ENCODE results near the gene ADGRG6. TPM values are rescaled to one million over a fixed set of nuclear protein-coding genes. Genes with fewer than 3 reads are reported as not detected.
A peak's percentile ranks its signal among the peaks of the same experiment; 100 is the strongest.

ADGRG6 gene
- total RNA-seq, 1 experiment from 2014 or later, result 259 TPM

- BruUV-seq (replicated peaks), result no TSS peak
- Histone ChIP-seq H3K27ac (ENCODE audit: low read length) (peak overlapping the region; percentile 100), H3K4me1 (ENCODE audit: control insufficient read depth, insufficient read depth, low read length) (peaks cover 80% of the 10 kb centered on the region), H3K4me3 (ENCODE audit: low read depth in 2 of 2, low read length in 2 of 2) (no peak overlapping the region), H3K27me3 (ENCODE audit: control insufficient read depth, insufficient read depth, low read length) (no peaks in the 10 kb centered on the region), H3K36me3 (ENCODE audit: control insufficient read depth, insufficient read depth, low read length) (peaks cover 11% of the 10 kb centered on the region; the same call in 1 of the 2 replicates), H3K9me3 (ENCODE audit: control insufficient read depth, insufficient read depth, low read depth, low read length) (no peaks in the 10 kb centered on the region)
- ATAC-seq, result peak; percentile 51
- in situ Hi-C loops (cut with HindIII; ENCODE audit: low pct_unique_long_range_greater_than_20kb, low sequenced_read_pairs), result no loop called here
- POLR2A ChIA-PET, result interaction anchor here (0.5 kb wide), 1 partner anchor 18 kb away, joined by 3 read pairs; no protein-coding TSS in a partner anchor
- CTCF ChIA-PET, result no interaction called here
- TF ChIP-seq, protein P1, sequence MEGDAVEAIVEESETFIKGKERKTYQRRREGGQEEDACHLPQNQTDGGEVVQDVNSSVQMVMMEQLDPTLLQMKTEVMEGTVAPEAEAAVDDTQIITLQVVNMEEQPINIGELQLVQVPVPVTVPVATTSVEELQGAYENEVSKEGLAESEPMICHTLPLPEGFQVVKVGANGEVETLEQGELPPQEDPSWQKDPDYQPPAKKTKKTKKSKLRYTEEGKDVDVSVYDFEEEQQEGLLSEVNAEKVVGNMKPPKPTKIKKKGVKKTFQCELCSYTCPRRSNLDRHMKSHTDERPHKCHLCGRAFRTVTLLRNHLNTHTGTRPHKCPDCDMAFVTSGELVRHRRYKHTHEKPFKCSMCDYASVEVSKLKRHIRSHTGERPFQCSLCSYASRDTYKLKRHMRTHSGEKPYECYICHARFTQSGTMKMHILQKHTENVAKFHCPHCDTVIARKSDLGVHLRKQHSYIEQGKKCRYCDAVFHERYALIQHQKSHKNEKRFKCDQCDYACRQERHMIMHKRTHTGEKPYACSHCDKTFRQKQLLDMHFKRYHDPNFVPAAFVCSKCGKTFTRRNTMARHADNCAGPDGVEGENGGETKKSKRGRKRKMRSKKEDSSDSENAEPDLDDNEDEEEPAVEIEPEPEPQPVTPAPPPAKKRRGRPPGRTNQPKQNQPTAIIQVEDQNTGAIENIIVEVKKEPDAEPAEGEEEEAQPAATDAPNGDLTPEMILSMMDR (IDR thresholded peaks at IDR 0.05), result no peak
- no peak for TF ChIP-seq TCF7L2 (IDR thresholded peaks at IDR 0.05; ENCODE audit: low read depth, low read length)
- 0 out of 2 replicates have a peak, but pooled peaks have one; percentile 1 for TF ChIP-seq POLR2AphosphoS5 (IDR thresholded peaks at IDR 0.05; ENCODE audit: low read depth, low read length)
- DNase-seq (ENCODE audit: low read depth, low spot score), result no peak
- intact Hi-C loops (cut with micrococcal nuclease; ENCODE audit: unreplicated experiment), result no loop called here
These were observed 15.1 kb downstream of the ADGRG6 start for GRCh38 chr6:142316791-142317368.

- no TSS peak for BruUV-seq (replicated peaks)
- intact Hi-C loops (cut with micrococcal nuclease; ENCODE audit: unreplicated experiment), result no loop called here
- peak overlapping the region; percentile 99 for H3K27ac ChIP-seq (ENCODE audit: low read length)
- TF ChIP-seq REST (IDR thresholded peaks at IDR 0.05; ENCODE audit: insufficient read depth in 1 of 2, low read depth in 2 of 2, low read length in 1 of 2), result no peak
- TF ChIP-seq, protein P1 (IDR thresholded peaks at IDR 0.05), result no peak
- TF ChIP-seq TCF7L2 (IDR thresholded peaks at IDR 0.05; ENCODE audit: low read depth, low read length), result no peak
- TF ChIP-seq POLR2AphosphoS5 (IDR thresholded peaks at IDR 0.05; ENCODE audit: low read depth, low read length), result no peak
- TF ChIP-seq SIN3A (IDR thresholded peaks at IDR 0.05; ENCODE audit: borderline replicate concordance, insufficient read depth, low read depth, low read length), result no peak
- ATAC-seq (no peak), DNase-seq (ENCODE audit: low read depth, low spot score) (no peak)
- POLR2A ChIA-PET, result interaction anchor here (0.6 kb wide), 2 partner anchors 12 to 65 kb away, joined by 4 to 8 read pairs; no protein-coding TSS in a partner anchor
- peaks cover 3% of the 10 kb centered on the region; the same call in 1 of the 2 replicates for H3K36me3 ChIP-seq (ENCODE audit: control insufficient read depth, insufficient read depth, low read length)
- peak overlapping the region in 1 of 2 experiments; percentile 3; a peak in 1 of 4 replicates for H3K4me3 ChIP-seq (ENCODE audit: low read depth in 2 of 2, low read length in 2 of 2)
- peaks cover 80% of the 10 kb centered on the region for H3K4me1 ChIP-seq (ENCODE audit: control insufficient read depth, insufficient read depth, low read length)
- CTCF ChIA-PET, result no interaction called here
- no peaks in the 10 kb centered on the region for H3K27me3 ChIP-seq (ENCODE audit: control insufficient read depth, insufficient read depth, low read length)
- in situ Hi-C loops (cut with HindIII; ENCODE audit: low pct_unique_long_range_greater_than_20kb, low sequenced_read_pairs), result no loop called here
- no peaks in the 10 kb centered on the region for H3K9me3 ChIP-seq (ENCODE audit: control insufficient read depth, insufficient read depth, low read depth, low read length)
These were observed 16.9 kb downstream of the ADGRG6 start for GRCh38 chr6:142318714-142319113.
